GM18867 (cell line): Measurements from ENCODE around the gene CCT5.
A peak's percentile ranks its signal among the peaks of the same experiment; 100 is the strongest.

Experiments
- ATAC-seq: cut with Tn5 transposase; IDR thresholded peaks from one replicate; pipeline ENCODE4 v1.9.1; 2021; ENCODE audit warnings: mild to moderate bottlenecking, moderate library complexity; ENCODE audit not compliant: unreplicated experiment

Gene CCT5

DNA sequence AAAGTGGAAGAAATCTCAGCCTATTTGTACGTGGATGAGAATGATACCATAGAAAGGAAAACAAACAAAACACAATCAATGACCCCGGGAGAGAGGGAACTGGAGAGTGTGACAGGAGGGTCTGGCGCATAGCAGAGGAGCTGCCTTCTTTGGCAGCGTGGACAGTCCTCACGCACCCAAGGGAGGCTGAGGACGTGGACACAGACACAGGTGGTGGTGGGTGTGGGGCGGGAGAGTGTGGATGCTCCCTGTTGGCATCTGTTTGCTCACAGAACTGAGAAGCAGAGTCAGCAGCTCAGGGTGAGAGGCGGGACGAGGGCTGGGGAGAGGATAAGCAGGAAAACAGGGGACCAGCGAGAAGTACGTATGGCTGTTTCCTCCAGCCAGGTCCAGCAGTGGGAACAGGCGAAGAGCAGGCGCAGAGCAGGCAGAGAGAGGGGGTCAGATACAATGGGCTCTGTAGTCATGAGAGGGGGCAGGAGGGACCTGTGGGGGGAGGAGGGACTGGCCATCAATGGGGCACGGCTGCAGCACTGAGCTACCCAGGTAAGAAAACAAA, 47.6 kb downstream of the CCT5 start:
- ATAC-seq: no peak

DNA sequence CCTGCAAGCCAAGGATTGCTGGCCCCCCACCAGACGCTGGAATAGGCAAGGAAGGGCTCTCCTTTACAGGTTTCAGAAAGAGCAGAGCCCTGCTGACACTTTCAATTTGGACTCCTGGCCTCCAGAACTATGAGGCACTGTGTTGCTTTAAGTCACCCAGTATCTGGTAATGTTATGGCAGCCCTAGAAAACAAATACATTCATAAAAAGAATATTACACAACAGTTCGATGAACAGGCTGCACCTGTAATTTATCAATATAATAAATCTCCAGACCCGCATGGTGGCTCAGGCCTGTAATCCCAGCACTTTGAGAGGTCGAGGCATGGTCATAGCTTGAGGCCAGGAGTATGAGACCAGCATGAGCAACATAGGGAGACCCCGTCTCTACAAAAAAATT, 50.2 kb downstream of the CCT5 start:
- no peak for ATAC-seq

DNA sequence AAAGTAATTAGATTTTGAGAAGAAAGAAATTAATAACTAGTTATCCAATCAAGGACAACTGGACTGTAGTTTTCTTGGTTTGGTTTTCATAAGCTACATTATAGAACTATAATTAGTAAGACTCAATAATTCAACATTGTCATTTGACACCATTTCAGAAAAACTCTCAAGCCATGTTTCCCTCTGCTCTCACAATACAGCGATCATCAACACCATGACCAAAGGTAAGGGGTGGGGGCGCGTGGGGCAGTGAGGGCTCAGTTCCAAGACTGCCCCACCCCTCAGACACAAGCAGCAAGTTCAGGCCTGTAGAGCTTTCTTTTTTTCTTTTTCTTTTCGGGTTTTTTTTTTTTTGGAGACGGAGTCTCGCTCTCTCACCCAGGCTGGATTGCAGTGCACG, 51.2 kb downstream of the CCT5 start:
- ATAC-seq: no peak

DNA sequence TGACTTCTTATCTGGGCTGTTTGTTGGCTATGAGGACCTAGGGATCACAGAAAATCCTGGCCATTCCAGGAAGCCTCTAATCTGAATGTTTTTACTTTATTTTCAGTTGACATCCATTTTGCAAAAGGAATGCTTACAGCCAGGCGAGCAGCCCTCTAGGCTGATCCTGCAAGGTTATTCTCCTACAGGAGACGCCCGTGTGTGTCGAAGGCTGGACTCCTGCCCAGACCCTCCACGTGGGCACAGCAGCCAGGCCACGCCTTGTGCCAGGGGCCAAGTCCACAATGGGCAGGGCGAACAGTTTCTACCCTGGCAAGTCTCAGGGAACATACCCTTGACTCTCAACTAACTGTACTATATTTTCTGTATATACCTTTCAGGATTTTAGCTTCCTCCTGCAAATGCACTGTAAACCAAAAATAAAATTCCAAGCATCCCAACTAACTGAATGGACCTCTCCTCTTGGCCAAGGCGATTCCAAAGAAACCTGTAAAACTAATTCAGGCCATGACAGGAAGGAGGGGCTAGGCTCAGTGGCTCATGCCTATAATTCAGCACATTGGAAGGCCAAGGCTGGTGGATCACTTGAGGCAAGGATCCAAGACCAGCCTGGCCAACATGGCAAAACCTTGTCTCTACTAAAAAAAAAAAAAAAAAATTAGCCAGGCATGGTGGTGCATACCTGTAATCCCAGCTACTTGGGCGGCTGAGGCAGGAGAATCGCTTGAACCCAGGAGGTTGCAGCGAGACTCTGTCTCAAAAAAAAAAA, 51.9 kb downstream of the CCT5 start:
- ATAC-seq: no peak

DNA sequence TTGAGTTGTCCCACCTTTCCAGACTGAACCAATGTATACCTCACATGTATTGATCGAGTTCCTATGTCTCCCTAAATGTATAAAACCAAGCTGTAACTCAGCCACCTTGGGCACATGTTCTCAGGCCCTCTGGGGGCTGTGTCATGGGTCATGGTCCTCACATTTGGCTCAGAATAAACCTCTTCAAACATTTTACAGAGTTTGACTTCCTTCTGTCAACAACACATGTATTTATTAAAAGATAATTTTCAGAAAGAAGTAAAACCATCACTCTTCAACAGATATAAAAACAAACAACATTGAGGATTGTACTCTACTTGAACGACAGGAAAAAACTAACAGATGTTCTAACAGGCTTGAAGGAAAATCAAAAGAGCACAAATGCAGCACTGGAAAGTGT, 53.1 kb downstream of the CCT5 start:
- ATAC-seq: no peak

DNA sequence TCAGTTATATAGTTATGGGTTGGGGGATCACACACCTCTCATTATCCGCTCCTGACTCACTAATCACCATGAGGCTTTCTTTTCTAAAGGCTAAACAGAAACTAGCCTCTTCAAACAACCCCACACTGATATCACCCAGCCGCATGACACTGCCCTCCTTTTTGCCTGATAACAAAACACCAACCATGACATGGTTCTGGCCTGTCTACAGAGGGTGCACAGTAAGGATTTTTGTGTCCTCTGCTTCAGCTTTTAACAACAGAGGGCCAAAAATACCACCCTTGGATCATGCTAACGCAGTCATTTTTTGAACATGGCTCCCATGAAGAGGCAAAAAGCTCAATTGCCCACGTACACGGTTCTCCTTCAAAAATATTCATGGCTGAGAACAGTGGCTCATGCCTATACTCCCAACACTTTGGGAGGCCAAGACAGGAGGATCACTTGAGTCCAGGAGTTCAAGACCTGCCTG, 53.7 kb downstream of the CCT5 start:
- no peak for ATAC-seq

DNA sequence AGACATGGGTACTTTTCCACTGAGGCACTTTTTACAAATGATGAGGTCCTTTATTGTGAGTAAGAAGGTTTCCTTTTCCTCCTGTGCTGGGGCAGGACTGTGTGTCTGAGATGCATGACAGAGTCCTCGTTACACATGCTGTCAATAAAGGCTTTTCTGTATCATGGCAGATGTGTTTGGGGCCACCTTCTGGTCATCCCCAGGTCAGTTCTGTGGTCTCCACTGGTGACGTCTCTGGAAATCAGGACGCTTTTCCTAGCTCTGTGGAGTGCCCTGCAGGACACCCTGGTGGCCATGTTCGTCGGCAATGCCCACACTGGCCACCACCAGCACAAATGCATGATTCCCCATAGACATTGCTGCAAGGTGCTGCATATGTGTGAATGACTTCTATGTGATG, 54.9 kb downstream of the CCT5 start:
- no peak for ATAC-seq

DNA sequence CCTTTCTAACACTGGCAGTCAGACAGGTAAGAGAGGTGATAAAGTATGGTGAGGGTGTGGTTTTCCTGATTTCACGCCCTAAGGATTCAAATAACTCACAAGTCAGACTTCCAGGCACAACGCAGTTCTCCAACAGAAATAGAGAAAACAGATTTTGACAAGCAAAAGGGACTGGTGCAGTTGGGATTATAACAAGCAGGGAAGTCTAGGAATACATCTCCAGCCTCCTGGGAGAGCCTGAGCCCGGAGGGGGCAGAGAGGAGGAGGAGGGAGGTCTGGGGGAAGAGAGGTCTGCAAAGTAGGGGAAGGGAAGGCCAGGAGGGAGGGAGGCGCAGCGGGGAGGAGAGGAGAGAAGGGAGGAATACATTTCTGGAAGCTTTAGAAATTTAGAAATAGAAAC, 56.0 kb downstream of the CCT5 start:
- no peak for ATAC-seq

DNA sequence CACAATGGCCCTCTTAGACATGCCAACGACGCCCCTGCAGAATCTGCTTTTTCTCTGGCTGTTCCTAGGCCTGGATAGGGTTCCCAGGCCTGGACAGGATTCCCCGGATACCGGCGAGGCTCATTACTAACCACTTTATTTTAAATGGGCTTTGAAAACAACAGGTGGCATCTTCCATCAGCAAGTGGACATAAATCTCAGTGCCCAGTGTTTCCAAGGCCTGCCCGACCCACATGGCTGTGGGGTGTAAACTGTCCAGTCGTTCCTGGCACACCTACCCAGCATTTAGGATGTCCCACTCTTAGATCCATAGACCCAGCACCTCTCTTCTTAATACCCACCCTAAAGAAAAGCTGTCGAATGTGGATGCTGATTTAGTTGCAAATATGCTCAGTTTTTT, 56.7 kb downstream of the CCT5 start:
- no peak for ATAC-seq

DNA sequence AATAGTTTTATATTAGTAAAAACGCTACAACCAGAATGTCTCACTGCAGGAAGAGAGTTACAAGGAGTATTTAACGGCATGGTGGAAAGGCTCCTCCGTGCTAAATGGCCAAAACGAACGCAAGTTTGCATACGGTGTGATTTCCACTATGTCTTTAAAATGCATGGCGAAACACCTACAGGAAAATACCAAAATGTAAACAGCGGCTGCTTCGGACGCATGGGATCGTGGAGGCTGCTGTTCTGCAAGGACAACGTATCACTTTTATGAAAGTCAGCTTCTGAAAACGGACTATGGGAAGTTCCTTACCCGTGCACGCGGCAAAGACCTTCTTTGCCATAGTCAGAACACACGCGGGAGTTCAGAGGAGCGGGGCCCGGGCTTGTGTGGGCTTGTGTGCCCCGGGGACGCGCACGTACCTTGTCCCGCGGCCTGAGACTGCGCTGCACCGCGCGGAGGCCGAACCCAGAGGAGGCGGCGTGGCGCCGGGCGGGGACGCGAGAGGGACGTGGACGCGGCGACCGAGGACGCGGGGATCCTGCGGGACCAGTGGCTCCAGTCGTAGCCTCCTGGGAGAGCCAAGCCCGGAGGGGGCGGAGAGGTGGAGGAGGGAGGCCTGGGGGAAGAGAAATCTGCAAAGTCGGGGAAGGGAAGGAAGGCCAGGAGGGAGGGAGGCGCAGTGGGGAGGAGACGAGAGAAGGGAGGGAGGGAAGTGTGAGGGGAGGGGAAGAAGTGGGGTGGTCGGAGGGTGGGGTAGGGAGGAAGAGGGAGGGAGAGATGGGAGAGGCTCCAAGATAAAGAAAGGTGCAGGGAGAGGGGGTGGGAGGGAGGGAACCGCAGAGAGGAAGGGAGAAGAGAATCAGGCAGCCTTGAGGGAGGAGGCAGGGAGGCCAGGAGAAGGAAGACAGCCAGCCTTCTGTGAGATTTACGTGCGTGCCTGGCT, 57.4 kb downstream of the CCT5 start, which contains the start of gene CMBL:
Gene CMBL (minus strand): TSS at position 697 of the 943 bp plus-strand sequence. CDS start 17,140 bp downstream, outside the sequence.
- peak; percentile 90 for ATAC-seq

DNA sequence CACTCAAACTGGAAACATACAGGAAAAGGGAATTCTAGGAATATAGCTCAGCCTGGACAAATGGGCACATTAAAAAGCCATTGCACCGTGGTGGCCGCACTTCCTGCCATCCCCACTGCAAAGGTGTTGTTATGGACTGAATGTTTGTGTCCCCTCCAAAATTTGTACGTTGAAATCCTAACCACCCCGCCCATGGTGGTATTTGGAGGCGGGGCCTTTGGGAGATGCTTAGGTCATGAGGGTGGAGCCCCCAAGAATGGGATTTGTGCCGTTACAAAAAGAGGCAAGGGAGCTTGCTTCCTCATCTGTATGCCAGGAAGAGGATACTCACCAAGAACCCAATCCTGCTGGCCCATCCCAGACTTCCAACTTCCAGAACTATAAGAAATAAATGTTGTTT, 58.8 kb downstream of the CCT5 start:
- no peak for ATAC-seq

DNA sequence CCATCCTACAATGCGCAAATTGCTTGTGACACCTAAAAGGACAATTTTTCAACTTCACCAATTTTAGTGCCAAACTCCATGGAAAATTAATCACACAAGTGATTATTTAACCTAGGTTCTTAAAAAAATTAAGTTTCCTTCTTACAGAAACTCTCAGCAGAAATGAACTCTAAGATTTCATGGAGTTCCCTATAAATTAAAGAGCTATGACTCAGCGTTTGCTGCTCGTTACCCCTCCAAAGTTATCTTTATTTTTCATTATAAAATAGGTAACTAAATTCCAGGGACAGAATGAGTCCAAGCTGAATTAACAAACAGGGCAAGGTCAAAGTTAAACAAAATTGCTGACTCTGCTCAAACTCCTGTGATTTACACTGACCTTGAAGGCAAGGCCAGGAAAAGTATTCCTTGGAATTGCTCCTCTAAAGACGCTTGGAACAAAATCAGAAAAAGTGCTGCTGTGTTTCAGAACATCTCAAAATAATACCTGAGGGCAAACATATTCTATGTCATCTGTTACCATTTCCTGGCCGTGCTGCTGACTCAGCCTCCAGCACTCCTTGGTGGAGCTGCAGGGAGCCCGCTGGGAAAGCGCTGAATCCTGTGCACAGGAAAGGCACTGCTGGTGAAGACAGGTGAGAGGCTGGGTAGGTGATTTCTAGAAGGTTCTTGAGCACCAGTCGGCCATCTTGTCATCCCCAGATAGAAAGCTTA, 60.1 kb downstream of the CCT5 start:
- ATAC-seq: no peak

DNA sequence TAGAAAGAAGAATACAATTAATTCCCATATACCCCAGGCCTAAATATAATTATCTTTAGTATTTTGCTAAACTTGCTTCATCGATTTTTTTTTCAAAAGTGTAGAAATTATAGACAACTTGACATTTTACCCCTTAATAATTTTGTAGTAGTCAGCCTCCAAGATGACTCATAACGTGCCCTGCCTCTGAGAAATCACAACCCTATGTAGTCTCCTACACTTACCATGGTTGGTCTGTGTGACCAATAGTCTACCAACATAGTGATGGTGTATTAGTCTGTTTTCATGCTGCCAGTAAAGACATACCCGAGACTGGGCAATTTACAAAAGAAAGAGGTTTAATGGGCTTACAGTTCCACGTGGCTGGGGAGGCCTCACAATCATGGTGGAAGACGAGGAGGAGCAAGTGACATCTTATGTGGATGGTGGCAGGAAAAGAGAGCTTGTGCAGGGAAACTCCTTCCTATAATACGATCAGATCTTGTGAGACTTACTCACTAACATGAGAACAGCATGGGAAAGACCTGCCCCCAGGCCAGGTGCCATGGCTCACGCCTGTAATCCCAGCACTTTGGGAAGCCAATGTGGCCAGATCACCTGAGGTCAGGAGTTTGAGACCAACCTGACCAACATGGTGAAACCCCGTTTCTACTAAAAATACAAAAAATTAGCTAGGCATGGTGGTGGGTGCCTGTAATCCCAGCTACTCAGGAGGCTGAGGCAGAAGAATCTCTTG, 60.9 kb downstream of the CCT5 start:
- ATAC-seq: peak; percentile 65

DNA sequence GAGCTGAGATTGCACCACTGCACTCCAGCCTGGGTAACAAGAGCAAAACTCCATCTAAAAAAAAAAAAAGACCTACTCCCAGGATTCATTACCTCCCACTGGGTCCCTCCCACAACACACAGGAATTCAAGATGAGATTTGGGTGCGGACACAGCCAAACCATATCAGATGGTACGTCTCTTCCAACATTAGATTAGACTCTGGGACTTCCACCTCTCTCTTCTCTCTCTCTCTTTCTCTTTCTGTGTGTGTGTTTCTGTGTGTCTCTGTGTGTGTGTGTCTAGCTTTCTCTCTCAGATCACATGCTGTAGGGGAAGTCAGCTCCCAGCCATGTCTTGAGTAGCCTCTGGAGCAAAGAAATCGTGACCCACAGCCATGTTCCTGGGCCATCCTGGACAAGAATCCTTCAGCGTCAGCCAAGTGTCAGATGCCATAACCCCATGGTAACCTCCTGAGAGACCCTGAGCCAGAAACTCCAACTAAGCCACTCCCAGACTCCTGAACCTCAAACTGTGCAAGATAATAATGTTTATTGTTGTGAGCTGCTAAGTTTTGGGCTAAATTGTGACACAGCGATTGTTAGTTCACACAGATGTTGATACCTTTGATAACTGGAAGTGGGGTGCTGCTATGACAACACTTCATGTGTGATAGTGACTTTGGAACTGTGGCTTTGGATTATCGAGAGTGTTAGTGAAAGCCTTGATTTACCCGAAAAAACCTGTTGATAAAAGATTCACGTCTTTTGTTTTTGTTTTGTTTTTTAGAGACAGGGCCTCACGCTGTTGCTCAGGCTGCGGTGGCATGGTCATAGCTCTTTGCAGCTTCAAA, 61.7 kb downstream of the CCT5 start:
- no peak for ATAC-seq

DNA sequence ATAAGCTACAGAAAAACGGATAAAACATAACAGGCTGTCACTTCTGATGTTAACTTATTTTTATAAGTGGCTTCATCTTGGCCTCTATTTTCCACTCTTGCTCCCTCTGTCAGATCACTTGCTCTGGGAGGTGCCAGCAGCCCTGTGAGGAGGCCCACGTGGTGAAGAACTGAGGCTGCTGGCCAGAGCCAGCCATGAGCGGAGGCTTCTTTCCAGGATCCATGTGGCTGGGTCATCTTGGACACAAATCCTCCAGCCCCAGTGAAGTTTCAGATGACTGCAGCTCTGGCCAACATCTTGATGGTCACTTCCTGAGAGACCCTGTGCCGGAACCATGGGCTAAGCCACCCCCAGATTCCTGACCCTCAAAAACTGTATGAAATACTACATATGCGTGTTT, 65.1 kb downstream of the CCT5 start:
- ATAC-seq: no peak
